Smooth muscle cell (in vitro differentiated cells): Measurements from ENCODE around the gene INKA1. TPM values are rescaled to one million over a fixed set of nuclear protein-coding genes. Genes with fewer than 3 reads are reported as not detected.

Experiments used
- DNase-seq: peaks from one replicate; lab custom pipeline; 2025; ENCODE audit not compliant: unreplicated experiment; lab: John Stamatoyannopoulos, UW
- H2AFZ ChIP-seq: fragments of 200-600 bp; sonication (generic); 2 replicates; pipeline ENCODE4 v1.6.0; 2016; ENCODE audit warnings: antibody characterized with exemption, low read depth, mild to moderate bottlenecking
- H3F3A ChIP-seq: fragments of 200-600 bp; sonication (generic); 2 replicates; pipeline ENCODE4 v1.6.0; 2017; ENCODE audit warnings: antibody characterized with exemption, low read depth
- H3K27ac ChIP-seq: fragments of 200-600 bp; sonication (generic); 2 replicates; pipeline ENCODE4 v1.5.1; 2016; ENCODE audit warnings: low read depth, mild to moderate bottlenecking
- H3K27me3 ChIP-seq: fragments of 200-600 bp; sonication (generic); 2 replicates; pipeline ENCODE4 v1.6.1; 2016; ENCODE audit warnings: low read depth, mild to moderate bottlenecking
- H3K36me3 ChIP-seq: fragments of 200-600 bp; sonication (generic); 2 replicates; pipeline ENCODE4 v1.5.1; 2016; ENCODE audit warnings: low read depth
- H3K4me1 ChIP-seq: fragments of 200-600 bp; sonication (generic); 2 replicates; pipeline ENCODE4 v1.5.1; 2016; ENCODE audit warnings: low read depth
- H3K4me2 ChIP-seq: fragments of 200-600 bp; sonication (generic); 2 replicates; pipeline ENCODE4 v1.6.0; 2016; ENCODE audit warnings: mild to moderate bottlenecking
- H3K4me3 ChIP-seq: fragments of 200-600 bp; sonication (generic); 2 replicates; pipeline ENCODE4 v1.5.1; 2016; ENCODE audit warnings: mild to moderate bottlenecking
- H3K79me2 ChIP-seq: fragments of 200-600 bp; sonication (generic); 2 replicates; pipeline ENCODE4 v1.6.0; 2016; ENCODE audit warnings: low read depth, mild to moderate bottlenecking
- H3K9ac ChIP-seq: fragments of 200-600 bp; sonication (generic); 2 replicates; pipeline ENCODE4 v1.6.0; 2016; ENCODE audit warnings: low read depth
- H3K9me3 ChIP-seq: fragments of 200-600 bp; sonication (generic); replicated peaks from 2 replicates; pipeline ENCODE4 v1.5.1; 2016; ENCODE audit warnings: low read depth
- H4K20me1 ChIP-seq: fragments of 200-600 bp; sonication (generic); 2 replicates; pipeline ENCODE4 v1.6.0; 2016; ENCODE audit warnings: low read depth
- CTCF ChIP-seq: fragments of 200-600 bp; sonication (generic); IDR thresholded peaks from 2 replicates; pipeline ENCODE4 v1.5.1; 2017; ENCODE audit warnings: borderline replicate concordance, mild to moderate bottlenecking, antibody characterized with exemption; ENCODE audit not compliant: insufficient read depth, poor library complexity, severe bottlenecking
- WGBS: methylation state at CpG from one replicate; pipeline ENCODE4 v1.1.7; 2016; ENCODE audit warnings: low lambda C conversion rate; 5-methylcytosine and 5-hydroxymethylcytosine counted together
- polyA plus RNA-seq: library from polyadenylated mRNA; unstranded; fragments of >200 nt; fragmentation: Nextera tagmentation; extraction: Ambion mirVana; gene quantifications from 2 replicates; pipeline ENCODE4 v1.2.1, GENCODE V29; 2016
- total RNA-seq: library from RNA; depleted of rRNA; stranded (reverse); fragments of >200 nt; gene quantifications from 2 replicates; pipeline ENCODE4 v1.2.3, GENCODE V29; 2014

INKA1 gene
- total and polyA plus RNA-seq, 2 experiments from 2014 or later = 2.5 to 8.1 TPM

- Histone ChIP-seq H2AFZ (no peak overlapping the region), H3K27ac (no peak overlapping the region), H3K27me3 (no peaks in the 10 kb centered on the region)
Measured at GRCh38 chr3:49787536-49787935, 15.5 kb upstream of the INKA1 start.

GRCh38 chr3:49788056-49788455 is 15.0 kb upstream of the INKA1 start:
- Histone ChIP-seq H2AFZ (no peak overlapping the region), H3K4me3 (no peak overlapping the region), H3F3A (peaks cover 3% of the 10 kb centered on the region), H3K4me2 (no peak overlapping the region), H3K4me1 (peaks cover 14% of the 10 kb centered on the region), H3K9ac (no peak overlapping the region), H3K27ac (no peak overlapping the region), H3K79me2 (peaks cover 32% of the 10 kb centered on the region), H3K36me3 (no peaks in the 10 kb centered on the region), H3K27me3 (no peaks in the 10 kb centered on the region), H3K9me3 (no peaks in the 10 kb centered on the region), H4K20me1 (peaks cover 4% of the 10 kb centered on the region)
- DNase-seq = no peak
- WGBS = 96% methylated on average over 2 of the region's 2 CpGs
- TF ChIP-seq CTCF = no peak

More at GRCh38 chr3:49787536-49787935, 15.5 kb upstream of the INKA1 start:
- H3K9me3 ChIP-seq = no peaks in the 10 kb centered on the region
- H4K20me1 ChIP-seq = peaks cover 8% of the 10 kb centered on the region
- no peak for DNase-seq
- H3K79me2 ChIP-seq = peaks cover 37% of the 10 kb centered on the region
- H3K9ac ChIP-seq = no peak overlapping the region
- H3K4me1 ChIP-seq = peaks cover 14% of the 10 kb centered on the region
- no peak overlapping the region for H3K4me3 ChIP-seq
- no peak overlapping the region for H3K4me2 ChIP-seq
- no peaks in the 10 kb centered on the region for H3K36me3 ChIP-seq
- H3F3A ChIP-seq = peaks cover 3% of the 10 kb centered on the region
- TF ChIP-seq CTCF = no peak
- WGBS = 97% methylated on average over 5 of the region's 5 CpGs

DNA sequence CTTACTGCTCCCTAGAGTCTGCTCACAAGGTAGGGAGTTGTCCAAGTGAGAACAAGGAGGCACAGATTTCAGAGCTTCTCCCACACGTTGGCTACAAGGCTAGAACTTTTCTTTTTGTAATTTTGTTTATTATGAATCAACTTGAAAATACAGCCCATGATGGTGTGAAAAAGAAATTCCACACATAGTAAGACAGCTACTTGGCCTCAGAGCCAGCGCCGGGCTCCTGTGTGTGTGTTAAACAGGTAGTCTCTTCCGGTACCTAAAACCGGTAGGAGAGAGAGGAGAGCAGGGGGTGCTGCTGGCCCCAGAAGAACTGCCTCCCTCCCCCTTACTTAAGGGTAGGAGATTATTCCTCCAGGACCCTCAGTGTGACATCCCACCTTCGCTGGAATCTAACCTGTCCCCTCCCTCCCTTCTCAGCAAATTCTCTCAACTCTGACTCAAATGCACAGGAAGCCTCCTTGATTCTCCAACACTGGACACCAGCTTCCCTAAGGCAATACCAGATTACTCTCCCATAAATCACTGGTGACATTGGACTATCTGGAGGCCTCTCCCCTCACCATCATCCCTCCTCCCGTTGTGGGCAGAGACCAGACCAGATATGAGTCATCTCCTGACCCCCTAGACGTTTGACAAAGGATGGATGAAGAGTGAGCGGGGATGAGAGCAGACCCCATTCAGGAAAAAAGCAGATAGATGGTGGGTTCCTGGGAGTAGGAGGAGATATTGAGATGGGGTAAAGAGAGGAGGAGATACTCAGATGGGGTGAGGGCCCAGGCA is 12.2 kb upstream of the INKA1 start:
- no peak for TF ChIP-seq CTCF
- no peak for DNase-seq
- no peak overlapping the region for H3K4me2 ChIP-seq
- WGBS = 50% methylated on average over 9 of the region's 9 CpGs
- H3K9ac ChIP-seq = no peak overlapping the region
- H3F3A ChIP-seq = peaks cover 3% of the 10 kb centered on the region
- no peak overlapping the region for H3K27ac ChIP-seq
- H3K27me3 ChIP-seq = no peaks in the 10 kb centered on the region
- no peaks in the 10 kb centered on the region for H3K9me3 ChIP-seq
- no peak overlapping the region for H2AFZ ChIP-seq
- H3K36me3 ChIP-seq = no peaks in the 10 kb centered on the region
- no peak overlapping the region for H3K4me3 ChIP-seq
- H4K20me1 ChIP-seq = no peaks in the 10 kb centered on the region
- H3K79me2 ChIP-seq = peaks cover 5% of the 10 kb centered on the region
- peaks cover 3% of the 10 kb centered on the region for H3K4me1 ChIP-seq

GRCh38 chr3:49791571-49791970 is 11.5 kb upstream of the INKA1 start:
- no peak for DNase-seq
- no peak overlapping the region for H3K27ac ChIP-seq
- no peak for TF ChIP-seq CTCF
- no peaks in the 10 kb centered on the region for H3K36me3 ChIP-seq
- no peak overlapping the region for H2AFZ ChIP-seq
- H3K27me3 ChIP-seq = no peaks in the 10 kb centered on the region
- no peaks in the 10 kb centered on the region for H4K20me1 ChIP-seq
- H3K9me3 ChIP-seq = no peaks in the 10 kb centered on the region
- H3F3A ChIP-seq = peaks cover 3% of the 10 kb centered on the region
- no peak overlapping the region for H3K9ac ChIP-seq
- 87% methylated on average over 4 of the region's 4 CpGs for WGBS
- no peak overlapping the region for H3K4me3 ChIP-seq
- peaks cover 3% of the 10 kb centered on the region for H3K4me1 ChIP-seq
- H3K79me2 ChIP-seq = no peaks in the 10 kb centered on the region
- H3K4me2 ChIP-seq = no peak overlapping the region
